GM12892 (cell line): Measurements from ENCODE around the gene SS18L1.

Experiments
- POLR2A ChIP-seq: IDR thresholded peaks from 2 replicates; pipeline ENCODE4 v1.6.1; 2011; ENCODE audit warnings: low read depth, low read length, control low read depth
- POLR2AphosphoS5 ChIP-seq: IDR thresholded peaks from 2 replicates; pipeline ENCODE4 v1.6.1; 2011; ENCODE audit warnings: low read depth, low read length, control low read depth
- TAF1 ChIP-seq: IDR thresholded peaks from 2 replicates; pipeline ENCODE4 v1.6.1; 2011; ENCODE audit warnings: low read depth, mild to moderate bottlenecking, control low read depth, low read length, borderline replicate concordance

GRCh38 chr20:62186887-62187866, 43.6 kb downstream of the SS18L1 start:
- TF ChIP-seq POLR2AphosphoS5 (no peak), POLR2A (no peak), TAF1 (no peak)
